Measurements from ENCODE around the gene IRF2BP2. TPM values are rescaled to one million over a fixed set of nuclear protein-coding genes. Genes with fewer than 3 reads are reported as not detected.

IRF2BP2 gene
- total and polyA plus RNA-seq, 2 donors (not counting 1 experiment from before 2014, with no cell fraction given): 17.8 to 71.8 TPM

- Histone ChIP-seq H3K4me3 (replicated peaks in 1 of 4; ENCODE audit: control extremely low read depth in 1 of 4, insufficient read depth in 1 of 4, low read depth in 3 of 4, low read length in 4 of 4) (no peak overlapping the region), H4K20me1 (ENCODE audit: control insufficient read depth, extremely low read depth, insufficient read depth, low read length) (no peaks in the 10 kb centered on the region), H3K4me1 (ENCODE audit: control insufficient read depth, extremely low read depth, insufficient read depth, low read length) (peaks cover 2% of the 10 kb centered on the region), H3K27ac (ENCODE audit: insufficient read depth, low read length) (no peak overlapping the region), H3K9ac (ENCODE audit: insufficient read depth, low read length) (no peak overlapping the region), H2AFZ (ENCODE audit: low read length) (no peak overlapping the region), H3K36me3 (ENCODE audit: control insufficient read depth, insufficient read depth, low read length) (no peaks in the 10 kb centered on the region), H3K27me3 (ENCODE audit: control insufficient read depth, insufficient read depth, low read length) (no peaks in the 10 kb centered on the region), H3K4me2 (ENCODE audit: extremely low read depth, insufficient read depth, low read length) (no peak overlapping the region), H3K79me2 (ENCODE audit: control insufficient read depth, insufficient read depth, low read length) (no peaks in the 10 kb centered on the region), H3K9me3 (ENCODE audit: control insufficient read depth, insufficient read depth, low read depth, low read length) (no peaks in the 10 kb centered on the region)
- DNase-seq (ENCODE audit: low read depth in 2 of 2): no peak
- no peak for TF ChIP-seq CTCF (conservative IDR thresholded peaks at IDR 0.05 in 1 of 2, IDR thresholded peaks at IDR 0.05 in 1 of 2; ENCODE audit: low read depth in 1 of 2, low read length in 2 of 2)
- no peak for TF ChIP-seq EZH2 (IDR thresholded peaks at IDR 0.05; ENCODE audit: low read length, missing control alignments)
Observed at GRCh38 chr1:234634387-234634786, 24.4 kb upstream of the IRF2BP2 start.

- Histone ChIP-seq H3K4me3 (replicated peaks in 1 of 4; ENCODE audit: control extremely low read depth in 1 of 4, insufficient read depth in 1 of 4, low read depth in 3 of 4, low read length in 4 of 4) (no peak overlapping the region), H3K36me3 (ENCODE audit: control insufficient read depth, insufficient read depth, low read length) (no peaks in the 10 kb centered on the region), H3K79me2 (ENCODE audit: control insufficient read depth, insufficient read depth, low read length) (no peaks in the 10 kb centered on the region), H3K27ac (ENCODE audit: insufficient read depth, low read length) (no peak overlapping the region), H4K20me1 (ENCODE audit: control insufficient read depth, extremely low read depth, insufficient read depth, low read length) (no peaks in the 10 kb centered on the region), H3K4me2 (ENCODE audit: extremely low read depth, insufficient read depth, low read length) (no peak overlapping the region), H3K9me3 (ENCODE audit: control insufficient read depth, insufficient read depth, low read depth, low read length) (no peaks in the 10 kb centered on the region), H3K27me3 (ENCODE audit: control insufficient read depth, insufficient read depth, low read length) (no peaks in the 10 kb centered on the region), H2AFZ (ENCODE audit: low read length) (no peak overlapping the region), H3K9ac (ENCODE audit: insufficient read depth, low read length) (no peak overlapping the region), H3K4me1 (ENCODE audit: control insufficient read depth, extremely low read depth, insufficient read depth, low read length) (peaks cover 1% of the 10 kb centered on the region)
- DNase-seq (ENCODE audit: low read depth in 2 of 2): no peak
- TF ChIP-seq CTCF (conservative IDR thresholded peaks at IDR 0.05 in 1 of 2, IDR thresholded peaks at IDR 0.05 in 1 of 2; ENCODE audit: low read depth in 1 of 2, low read length in 2 of 2): no peak
- no peak for TF ChIP-seq EZH2 (IDR thresholded peaks at IDR 0.05; ENCODE audit: low read length, missing control alignments)
Observed at GRCh38 chr1:234633246-234634003, 23.4 kb upstream of the IRF2BP2 start.

GRCh38 chr1:234632225-234632624 lies 22.2 kb upstream of the IRF2BP2 start:
- H3K27ac ChIP-seq (ENCODE audit: insufficient read depth, low read length): no peak overlapping the region
- H4K20me1 ChIP-seq (ENCODE audit: control insufficient read depth, extremely low read depth, insufficient read depth, low read length): no peaks in the 10 kb centered on the region
- no peaks in the 10 kb centered on the region for H3K36me3 ChIP-seq (ENCODE audit: control insufficient read depth, insufficient read depth, low read length)
- no peaks in the 10 kb centered on the region for H3K79me2 ChIP-seq (ENCODE audit: control insufficient read depth, insufficient read depth, low read length)
- H3K9ac ChIP-seq (ENCODE audit: insufficient read depth, low read length): no peak overlapping the region
- no peaks in the 10 kb centered on the region for H3K27me3 ChIP-seq (ENCODE audit: control insufficient read depth, insufficient read depth, low read length)
- TF ChIP-seq EZH2 (IDR thresholded peaks at IDR 0.05; ENCODE audit: low read length, missing control alignments): no peak
- no peak for TF ChIP-seq CTCF (conservative IDR thresholded peaks at IDR 0.05 in 1 of 2, IDR thresholded peaks at IDR 0.05 in 1 of 2; ENCODE audit: low read depth in 1 of 2, low read length in 2 of 2)
- H3K9me3 ChIP-seq (ENCODE audit: control insufficient read depth, insufficient read depth, low read depth, low read length): no peaks in the 10 kb centered on the region
- no peak overlapping the region for H2AFZ ChIP-seq (ENCODE audit: low read length)
- DNase-seq (ENCODE audit: low read depth in 2 of 2): no peak
- H3K4me1 ChIP-seq (ENCODE audit: control insufficient read depth, extremely low read depth, insufficient read depth, low read length): peaks cover 10% of the 10 kb centered on the region
- H3K4me3 ChIP-seq (replicated peaks in 1 of 4; ENCODE audit: control extremely low read depth in 1 of 4, insufficient read depth in 1 of 4, low read depth in 3 of 4, low read length in 4 of 4): no peak overlapping the region
- peak overlapping the region; percentile 62 for H3K4me2 ChIP-seq (ENCODE audit: extremely low read depth, insufficient read depth, low read length)
